GM21619 (cell line): Measurements from ENCODE around the gene PHF19.

ENCODE experiments used
- ATAC-seq: cut with Tn5 transposase; IDR thresholded peaks from one replicate; pipeline ENCODE4 v1.9.1; 2021; ENCODE audit not compliant: unreplicated experiment

PHF19 gene

GRCh38 chr9:120815075-120815474 lies 61.9 kb downstream of the PHF19 start:
- no peak for ATAC-seq

GRCh38 chr9:120808931-120809330 lies 68.1 kb downstream of the PHF19 start:
- ATAC-seq: no peak

GRCh38 chr9:120807607-120808379 lies 69.2 kb downstream of the PHF19 start:
- no peak for ATAC-seq
